GM23338 (cell line): ENCODE measurements around the gene HYAL2. TPM values are rescaled to one million over a fixed set of nuclear protein-coding genes. Genes with fewer than 3 reads are reported as not detected.
A peak's percentile ranks its signal among the peaks of the same experiment; 100 is the strongest.

Experiments used
- ATAC-seq: fragments of 200-7000 bp; cut with Tn5 transposase; 3 replicates; pipeline ENCODE4 v1.9.1; 2020
- DNase-seq: peaks from one replicate; pipeline ENCODE4 v3.0.0-alpha.2; 2015; ENCODE audit warnings: low spot score
- H2AFZ ChIP-seq: fragments of 200-600 bp; sonication (generic); 2 replicates; pipeline ENCODE4 v1.8.0; 2016; ENCODE audit warnings: antibody characterized with exemption, mild to moderate bottlenecking, moderate library complexity
- H3F3A ChIP-seq: fragments of 200-600 bp; sonication (generic); replicated peaks from 2 replicates; pipeline ENCODE4 v1.8.0; 2017; ENCODE audit warnings: antibody characterized with exemption, mixed run types, low read depth
- H3K27ac ChIP-seq: fragments of 200-600 bp; sonication (generic); 2 replicates; pipeline ENCODE4 v1.6.1; 2016; ENCODE audit warnings: low read depth
- H3K27me3 ChIP-seq: fragments of 200-600 bp; sonication (generic); 2 replicates; pipeline ENCODE4 v1.8.0; 2016; ENCODE audit warnings: mild to moderate bottlenecking, mixed run types, moderate library complexity; ENCODE audit not compliant: insufficient read depth
- H3K36me3 ChIP-seq: fragments of 200-600 bp; sonication (generic); 2 replicates; pipeline ENCODE4 v1.8.0; 2016; ENCODE audit warnings: mild to moderate bottlenecking; ENCODE audit not compliant: insufficient read depth
- H3K4me1 ChIP-seq: fragments of 200-600 bp; sonication (generic); 2 replicates; pipeline ENCODE4 v1.8.0; 2016; ENCODE audit warnings: mild to moderate bottlenecking, moderate library complexity; ENCODE audit not compliant: insufficient read depth
- H3K4me2 ChIP-seq: fragments of 200-600 bp; sonication (generic); 2 replicates; pipeline ENCODE4 v1.7.1; 2017; ENCODE audit warnings: mixed run types
- H3K4me3 ChIP-seq: fragments of 200-600 bp; sonication (generic); 2 replicates; pipeline ENCODE4 v1.6.1; 2016; ENCODE audit warnings: mixed run types
- H3K79me2 ChIP-seq: fragments of 200-600 bp; sonication (generic); replicated peaks from 2 replicates; pipeline ENCODE4 v1.8.0; 2017; ENCODE audit warnings: mild to moderate bottlenecking; ENCODE audit not compliant: insufficient read depth
- H3K9me2 ChIP-seq: fragments of 200-600 bp; sonication (generic); 2 replicates; pipeline ENCODE4 v1.8.0; 2017; ENCODE audit not compliant: insufficient read depth
- H4K20me1 ChIP-seq: fragments of 200-600 bp; sonication (generic); replicated peaks from 2 replicates; pipeline ENCODE4 v1.8.0; 2017; ENCODE audit warnings: mild to moderate bottlenecking; ENCODE audit not compliant: insufficient read depth
- H3K27ac Mint-ChIP-seq: 2 replicates; pipeline ENCODE4 v1.8.0; 2020; ENCODE audit warnings: inconsistent platforms, mild to moderate bottlenecking, moderate library complexity, mixed read lengths
- H3K27me3 Mint-ChIP-seq: 3 replicates; pipeline ENCODE4 v1.8.0; 2022; ENCODE audit warnings: low read depth, mild to moderate bottlenecking, moderate library complexity, mixed read lengths, inconsistent platforms; ENCODE audit not compliant: insufficient read depth, poor library complexity
- H3K36me3 Mint-ChIP-seq: 3 replicates; pipeline ENCODE4 v1.8.0; 2021; ENCODE audit warnings: low read depth, mild to moderate bottlenecking, inconsistent platforms, moderate library complexity, mixed read lengths
- H3K4me1 Mint-ChIP-seq: 3 replicates; pipeline ENCODE4 v1.8.0; 2020; ENCODE audit warnings: mild to moderate bottlenecking, inconsistent platforms, mixed read lengths
- H3K4me3 Mint-ChIP-seq: 3 replicates; pipeline ENCODE4 v1.8.0; 2021; ENCODE audit warnings: moderate library complexity, mild to moderate bottlenecking, inconsistent platforms, mixed read lengths
- H3K9me3 Mint-ChIP-seq: 3 replicates; pipeline ENCODE4 v1.8.0; 2020; ENCODE audit warnings: moderate library complexity, mild to moderate bottlenecking, inconsistent platforms, mixed read lengths
- CTCF ChIP-seq, 2 experiments: fragments of 200-600 bp in 1 of 2; sonication (generic) in 1 of 2; conservative IDR thresholded peaks; 2 replicates each; pipeline versions ENCODE4 v1.5.1 to v1.6.1; 2016 to 2017; ENCODE audit warnings: antibody characterized with exemption in 2 of 2, low read depth in 2 of 2, mild to moderate bottlenecking in 2 of 2, moderate library complexity in 1 of 2
- ETS1 ChIP-seq: IDR thresholded peaks from 2 replicates; pipeline ENCODE4 v1.6.1; 2016; ENCODE audit warnings: antibody characterized with exemption
- EZH2 ChIP-seq: fragments of 200-600 bp; sonication (generic); IDR thresholded peaks from one replicate; pipeline ENCODE4 v1.8.0; 2017; ENCODE audit warnings: antibody characterized with exemption, mild to moderate bottlenecking, low read depth; ENCODE audit not compliant: unreplicated experiment
- EZH2phosphoT487 ChIP-seq: fragments of 200-600 bp; sonication (generic); IDR thresholded peaks from one replicate; pipeline ENCODE4 v1.8.1; 2018; ENCODE audit warnings: antibody characterized with exemption; ENCODE audit not compliant: unreplicated experiment
- JUNB ChIP-seq: IDR thresholded peaks from one replicate; pipeline ENCODE4 v1.6.1; 2016; ENCODE audit warnings: antibody characterized with exemption; ENCODE audit not compliant: unreplicated experiment
- NANOG ChIP-seq: IDR thresholded peaks from 2 replicates; pipeline ENCODE4 v1.6.1; 2016; ENCODE audit warnings: antibody characterized with exemption, borderline replicate concordance
- POLR2AphosphoS5 ChIP-seq: IDR thresholded peaks from 2 replicates; pipeline ENCODE4 v1.6.1; 2016; ENCODE audit warnings: antibody characterized with exemption, low read depth
- REST ChIP-seq: IDR thresholded peaks from one replicate; pipeline ENCODE4 v1.6.1; 2018; ENCODE audit warnings: antibody characterized with exemption; ENCODE audit not compliant: unreplicated experiment
- STAT1 ChIP-seq: IDR thresholded peaks from one replicate; pipeline ENCODE4 v1.6.1; 2016; ENCODE audit warnings: antibody characterized with exemption; ENCODE audit not compliant: unreplicated experiment
- ZNF114 ChIP-seq: fragments of 250-450 bp; sonication (Bioruptor Pico); IDR thresholded peaks from 2 replicates; pipeline ENCODE4 v1.5.0; 2020; ENCODE audit warnings: mild to moderate bottlenecking, moderate library complexity
- polyA plus RNA-seq: library from polyadenylated mRNA; unstranded; fragments of >200 nt; fragmentation: Nextera tagmentation; extraction: Ambion mirVana; gene quantifications from 2 replicates; pipeline ENCODE4 v1.2.1, GENCODE V29; 2016
- total RNA-seq: library from RNA; depleted of rRNA; stranded (reverse); fragments of >200 nt; shearing (Covaris generic); gene quantifications from 2 replicates; pipeline ENCODE4 v1.2.3, GENCODE V29; 2014

Gene HYAL2
- total and polyA plus RNA-seq, 2 experiments from 2014 or later = 28.9 to 74.3 TPM

GRCh38 chr3:50269977-50270413, 52.5 kb downstream of the HYAL2 start:
- no peaks in the 10 kb centered on the region for H3K9me2 ChIP-seq
- H3K4me2 ChIP-seq = no peak overlapping the region
- Mint-ChIP-seq H3K4me3 (no peak overlapping the region), H3K27ac (0 out of 2 replicates have a peak overlapping the region, but pooled peaks have one; percentile 52), H3K27me3 (peaks cover 34% of the 10 kb centered on the region), H3K9me3 (no peaks in the 10 kb centered on the region), H3K4me1 (peaks cover 58% of the 10 kb centered on the region), H3K36me3 (no peaks in the 10 kb centered on the region)
- no peak overlapping the region for H2AFZ ChIP-seq
- no peak overlapping the region for H3K4me3 ChIP-seq
- DNase-seq (no peak), ATAC-seq (no peak)
- peaks cover 44% of the 10 kb centered on the region for H3K4me1 ChIP-seq
- H3F3A ChIP-seq = 0 out of 2 replicates have a peak, but pooled peaks cover 8% of the 10 kb centered on the region
- no peaks in the 10 kb centered on the region for H3K36me3 ChIP-seq
- H4K20me1 ChIP-seq = no peaks in the 10 kb centered on the region
- no peak overlapping the region for H3K27ac ChIP-seq
- no peak for TF ChIP-seq NANOG
- no peak for TF ChIP-seq POLR2AphosphoS5
- no peak for TF ChIP-seq STAT1
- H3K79me2 ChIP-seq = no peaks in the 10 kb centered on the region
- peaks cover 21% of the 10 kb centered on the region for H3K27me3 ChIP-seq

GRCh38 chr3:50269460-50269859, 53.1 kb downstream of the HYAL2 start:
- H3K79me2 ChIP-seq = no peaks in the 10 kb centered on the region
- no peaks in the 10 kb centered on the region for H3K36me3 ChIP-seq
- 0 out of 2 replicates have a peak, but pooled peaks cover 8% of the 10 kb centered on the region for H3F3A ChIP-seq
- H3K27ac ChIP-seq = no peak overlapping the region
- TF ChIP-seq EZH2phosphoT487 (no peak), STAT1 (no peak), POLR2AphosphoS5 (no peak), CTCF (conservative IDR thresholded peaks at IDR 0.05; ENCODE audit: low read depth in 2 of 2) (no peak), ETS1 (no peak), ZNF114 (CRISPR knock-in tag) (no peak), EZH2 (no peak), JUNB (no peak), REST (no peak), NANOG (no peak)
- peaks cover 45% of the 10 kb centered on the region for H3K4me1 ChIP-seq
- Mint-ChIP-seq H3K27ac (peak overlapping the region; percentile 5; the same call in 1 of the 2 replicates), H3K36me3 (no peaks in the 10 kb centered on the region), H3K4me3 (no peak overlapping the region; the same call in 2 of the 3 replicates), H3K27me3 (peaks cover 29% of the 10 kb centered on the region), H3K9me3 (no peaks in the 10 kb centered on the region), H3K4me1 (peaks cover 56% of the 10 kb centered on the region)
- no peak overlapping the region for H3K4me3 ChIP-seq
- ATAC-seq (no peak), DNase-seq (no peak)
- no peaks in the 10 kb centered on the region for H3K9me2 ChIP-seq
- H3K27me3 ChIP-seq = peaks cover 16% of the 10 kb centered on the region
- no peaks in the 10 kb centered on the region for H4K20me1 ChIP-seq
- no peak overlapping the region for H3K4me2 ChIP-seq
- H2AFZ ChIP-seq = no peak overlapping the region
